ENCODE measurements around the gene PKIG.

GRCh38 chr20:44637522-44638372 is 55.4 kb downstream of the PKIG start:
- TF ChIP-seq POLR2A (IDR thresholded peaks at IDR 0.05) (no peak), CTCF (IDR thresholded peaks at IDR 0.05) (no peak)
